ENCODE results near the gene FYCO1.

Gene FYCO1

GRCh38 chr3:46024131-46024530, 28.5 kb upstream of the FYCO1 start:
- Histone ChIP-seq H3K9me3 (ENCODE audit: severe bottlenecking) (peaks cover 13% of the 10 kb centered on the region), H3K27me3 (ENCODE audit: insufficient read depth, low read depth, severe bottlenecking) (no peaks in the 10 kb centered on the region), H3K27ac (no peak overlapping the region), H3K36me3 (no peaks in the 10 kb centered on the region), H3K4me3 (ENCODE audit: low read depth, low read length) (no peak overlapping the region)
- no peak for DNase-seq
- no peak for TF ChIP-seq CTCF (IDR thresholded peaks at IDR 0.05; ENCODE audit: low read depth, low read length)

- Histone ChIP-seq H3K36me3 (no peaks in the 10 kb centered on the region), H3K4me3 (ENCODE audit: low read depth, low read length) (no peak overlapping the region)
- no peak for DNase-seq
Measured at GRCh38 chr3:46022909-46023785, 27.5 kb upstream of the FYCO1 start.

GRCh38 chr3:46021516-46021915, 25.9 kb upstream of the FYCO1 start:
- no peaks in the 10 kb centered on the region for H3K36me3 ChIP-seq
- TF ChIP-seq CTCF (IDR thresholded peaks at IDR 0.05; ENCODE audit: low read depth, low read length), result no peak

More at GRCh38 chr3:46022909-46023785, 27.5 kb upstream of the FYCO1 start:
- TF ChIP-seq CTCF (IDR thresholded peaks at IDR 0.05; ENCODE audit: low read depth, low read length), result no peak
- Histone ChIP-seq H3K9me3 (ENCODE audit: severe bottlenecking) (peaks cover 13% of the 10 kb centered on the region), H3K27ac (no peak overlapping the region), H3K27me3 (ENCODE audit: insufficient read depth, low read depth, severe bottlenecking) (no peaks in the 10 kb centered on the region)

GRCh38 chr3:46020766-46021510, 25.3 kb upstream of the FYCO1 start:
- Histone ChIP-seq H3K4me3 (ENCODE audit: low read depth, low read length) (no peak overlapping the region), H3K9me3 (ENCODE audit: severe bottlenecking) (peaks cover 5% of the 10 kb centered on the region)

More at GRCh38 chr3:46021516-46021915, 25.9 kb upstream of the FYCO1 start:
- no peak for DNase-seq
- Histone ChIP-seq H3K27me3 (ENCODE audit: insufficient read depth, low read depth, severe bottlenecking) (no peaks in the 10 kb centered on the region), H3K9me3 (ENCODE audit: severe bottlenecking) (peaks cover 5% of the 10 kb centered on the region), H3K27ac (no peak overlapping the region), H3K4me3 (ENCODE audit: low read depth, low read length) (no peak overlapping the region)

GRCh38 chr3:46019707-46020106, 24.1 kb upstream of the FYCO1 start:
- no peak for TF ChIP-seq CTCF (IDR thresholded peaks at IDR 0.05; ENCODE audit: low read depth, low read length)
- no peak for DNase-seq

More at GRCh38 chr3:46020766-46021510, 25.3 kb upstream of the FYCO1 start:
- H3K27me3 ChIP-seq (ENCODE audit: insufficient read depth, low read depth, severe bottlenecking), result no peaks in the 10 kb centered on the region
- H3K27ac ChIP-seq, result no peak overlapping the region
- H3K36me3 ChIP-seq, result no peaks in the 10 kb centered on the region
- no peak for DNase-seq
- no peak for TF ChIP-seq CTCF (IDR thresholded peaks at IDR 0.05; ENCODE audit: low read depth, low read length)

More at GRCh38 chr3:46019707-46020106, 24.1 kb upstream of the FYCO1 start:
- Histone ChIP-seq H3K36me3 (no peaks in the 10 kb centered on the region), H3K27me3 (ENCODE audit: insufficient read depth, low read depth, severe bottlenecking) (no peaks in the 10 kb centered on the region), H3K4me3 (ENCODE audit: low read depth, low read length) (no peak overlapping the region), H3K27ac (no peak overlapping the region), H3K9me3 (ENCODE audit: severe bottlenecking) (peaks cover 5% of the 10 kb centered on the region)

Data from WERI-Rb-1 (cell line).